ENCODE data around the gene TMEM250.

Gene TMEM250

DNA sequence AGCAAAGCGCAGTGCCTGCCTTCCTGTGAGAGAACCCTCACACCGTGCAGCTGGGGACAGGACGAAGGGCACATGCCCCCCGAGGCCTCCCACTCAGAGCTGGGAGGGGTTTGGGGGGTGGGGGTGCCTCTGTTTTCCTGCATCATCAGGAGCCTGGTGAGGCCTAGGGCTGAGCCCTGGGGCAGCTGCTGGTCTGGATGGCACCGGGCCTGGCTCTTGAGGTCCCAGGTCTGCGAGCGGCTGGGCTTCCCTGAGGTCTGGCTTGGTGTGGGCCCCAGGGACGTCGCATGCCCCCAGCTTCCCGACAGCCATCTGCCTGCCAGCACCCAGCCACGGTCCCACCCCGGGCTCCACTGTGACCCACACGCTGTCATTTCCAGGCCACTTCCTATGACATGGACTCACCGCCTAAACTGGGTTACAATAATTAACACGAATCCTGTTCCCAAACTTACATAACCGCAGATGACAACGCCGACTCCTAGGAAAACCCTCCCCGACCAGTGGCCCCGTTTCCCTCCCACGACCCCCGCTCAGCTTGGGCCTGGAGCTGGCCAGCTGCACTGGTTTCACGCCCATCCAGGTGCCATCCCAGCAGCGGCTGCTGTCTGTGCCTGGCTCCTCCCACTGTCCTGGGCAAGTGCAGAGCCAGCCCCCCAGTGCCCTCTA, 32.3 kb downstream of the TMEM250 start:
- H3K27ac ChIP-seq (ENCODE audit: low read depth, low read length, severe bottlenecking) = no peak overlapping the region
- H3K9me3 ChIP-seq (ENCODE audit: control insufficient read depth, low read length) = no peaks in the 10 kb centered on the region
- 92 to 95% methylated on average over 24 of the region's 24 CpGs for WGBS, 2 experiments (ENCODE audit: insufficient coverage in 2 of 2)
- peaks cover 27% of the 10 kb centered on the region for H3K4me1 ChIP-seq (ENCODE audit: control insufficient read depth, insufficient read depth, low read length, poor library complexity, severe bottlenecking)
- peaks cover 4% of the 10 kb centered on the region for H3K36me3 ChIP-seq (ENCODE audit: control insufficient read depth, insufficient read depth, low read length)
- no peak overlapping the region for H3K4me3 ChIP-seq (ENCODE audit: extremely low read depth, insufficient read depth, low read length, poor library complexity, severe bottlenecking)

DNA sequence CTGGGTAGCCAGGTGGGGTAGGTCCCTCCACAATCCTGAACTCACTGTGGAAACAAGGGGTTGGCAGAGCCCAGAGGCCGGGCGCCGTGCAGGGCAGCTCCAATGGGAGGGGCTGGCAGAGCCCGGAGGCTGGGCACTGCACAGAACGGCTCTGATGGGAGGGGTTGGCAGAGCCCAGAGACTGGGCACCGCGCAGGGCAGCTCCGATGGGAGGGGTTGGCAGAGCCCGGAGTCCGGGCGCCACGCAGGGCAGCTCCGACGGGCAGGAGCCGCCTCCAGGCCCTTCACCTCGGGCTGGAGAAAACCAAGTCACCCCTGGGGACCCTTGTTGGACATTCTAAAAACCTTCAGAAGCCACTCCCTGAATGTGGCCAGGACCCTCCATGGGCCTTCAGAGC, 32.9 kb downstream of the TMEM250 start:
- Histone ChIP-seq H3K27ac (ENCODE audit: low read depth, low read length, severe bottlenecking) (no peak overlapping the region), H3K9me3 (ENCODE audit: control insufficient read depth, low read length) (no peaks in the 10 kb centered on the region), H3K4me3 (ENCODE audit: extremely low read depth, insufficient read depth, low read length, poor library complexity, severe bottlenecking) (no peak overlapping the region), H3K4me1 (ENCODE audit: control insufficient read depth, insufficient read depth, low read length, poor library complexity, severe bottlenecking) (peaks cover 26% of the 10 kb centered on the region), H3K36me3 (ENCODE audit: control insufficient read depth, insufficient read depth, low read length) (peaks cover 4% of the 10 kb centered on the region)
- 93 to 97% methylated on average over 14 to 16 of the region's 16 CpGs for WGBS, 2 experiments (ENCODE audit: insufficient coverage in 2 of 2)

DNA sequence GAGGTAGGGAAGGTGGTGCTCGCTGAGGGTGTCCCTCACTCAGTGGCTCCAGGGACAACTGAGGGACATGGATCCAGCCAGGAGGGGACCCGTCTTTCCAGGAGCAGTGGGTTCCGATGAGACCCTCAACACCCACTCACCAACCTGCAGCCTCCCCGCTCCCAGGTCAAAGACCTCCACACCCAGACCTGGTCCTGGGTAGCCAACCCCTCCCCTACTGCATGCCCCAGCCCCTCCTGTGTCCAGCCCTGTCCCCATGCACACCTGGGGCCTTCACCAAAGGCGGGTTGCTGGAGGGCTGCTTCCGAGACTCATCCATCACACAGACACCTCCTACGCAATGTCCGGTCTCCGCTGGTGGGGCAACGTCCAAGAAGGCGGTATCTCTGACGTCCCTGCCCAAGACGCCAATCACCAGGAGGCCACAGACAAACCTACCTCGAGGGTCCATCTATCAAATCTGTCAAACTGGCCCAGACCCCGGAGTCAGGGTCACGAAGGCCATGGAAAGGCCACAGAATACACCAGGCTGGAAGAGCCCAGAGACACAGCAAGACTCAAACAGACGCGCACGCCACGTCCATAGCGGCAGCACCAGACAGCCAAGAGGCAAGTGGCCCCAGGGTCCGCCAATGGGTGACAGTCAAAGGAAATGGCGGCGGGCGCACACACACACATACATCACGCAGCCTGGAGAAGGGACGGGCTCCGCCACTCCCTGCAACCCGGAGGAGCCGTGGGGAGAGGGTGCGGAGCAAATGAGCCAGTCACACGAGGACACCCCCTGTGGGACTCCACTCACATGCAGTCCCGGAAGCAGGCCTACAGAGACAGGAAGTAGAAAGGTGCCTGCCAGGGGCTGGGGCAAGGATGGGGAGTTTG, 34.4 kb downstream of the TMEM250 start:
- peaks cover 31% of the 10 kb centered on the region for H3K4me1 ChIP-seq (ENCODE audit: control insufficient read depth, insufficient read depth, low read length, poor library complexity, severe bottlenecking)
- no peak overlapping the region for H3K27ac ChIP-seq (ENCODE audit: low read depth, low read length, severe bottlenecking)
- H3K4me3 ChIP-seq (ENCODE audit: extremely low read depth, insufficient read depth, low read length, poor library complexity, severe bottlenecking) = no peak overlapping the region
- WGBS, 2 experiments (ENCODE audit: insufficient coverage in 2 of 2) = 93% methylated on average over 15 to 23 of the region's 33 CpGs
- H3K36me3 ChIP-seq (ENCODE audit: control insufficient read depth, insufficient read depth, low read length) = peaks cover 4% of the 10 kb centered on the region
- no peaks in the 10 kb centered on the region for H3K9me3 ChIP-seq (ENCODE audit: control insufficient read depth, low read length)

DNA sequence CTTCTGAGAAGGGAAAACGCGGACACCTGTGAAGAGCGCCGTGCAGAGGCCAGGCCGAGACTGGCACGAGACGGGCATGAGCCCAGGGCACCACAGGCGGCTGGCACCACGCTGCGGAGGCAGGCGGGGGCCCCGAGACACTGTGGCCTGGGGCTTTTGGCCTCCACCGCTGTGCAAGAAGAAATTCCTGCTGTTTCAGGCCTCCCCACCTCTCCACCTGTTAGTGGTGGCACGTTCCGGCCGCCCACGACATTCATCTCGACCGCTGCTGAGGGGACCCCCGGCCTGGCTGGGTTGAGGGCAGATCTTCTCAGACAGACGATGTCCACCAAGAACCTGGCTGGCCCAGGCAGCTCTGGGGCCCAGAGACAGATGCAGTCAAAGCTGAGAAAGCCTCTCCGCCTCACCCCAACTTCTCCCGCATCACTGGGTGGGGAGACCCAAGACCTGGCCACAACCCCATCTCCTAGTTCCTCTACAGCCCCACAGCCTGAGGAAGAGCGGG, 35.1 kb downstream of the TMEM250 start:
- Histone ChIP-seq H3K27ac (ENCODE audit: low read depth, low read length, severe bottlenecking) (no peak overlapping the region), H3K36me3 (ENCODE audit: control insufficient read depth, insufficient read depth, low read length) (peaks cover 7% of the 10 kb centered on the region), H3K4me1 (ENCODE audit: control insufficient read depth, insufficient read depth, low read length, poor library complexity, severe bottlenecking) (peaks cover 24% of the 10 kb centered on the region), H3K4me3 (ENCODE audit: extremely low read depth, insufficient read depth, low read length, poor library complexity, severe bottlenecking) (no peak overlapping the region), H3K9me3 (ENCODE audit: control insufficient read depth, low read length) (no peaks in the 10 kb centered on the region)
- 94 to 97% methylated on average over 12 to 20 of the region's 24 CpGs for WGBS, 2 experiments (ENCODE audit: insufficient coverage in 2 of 2)

DNA sequence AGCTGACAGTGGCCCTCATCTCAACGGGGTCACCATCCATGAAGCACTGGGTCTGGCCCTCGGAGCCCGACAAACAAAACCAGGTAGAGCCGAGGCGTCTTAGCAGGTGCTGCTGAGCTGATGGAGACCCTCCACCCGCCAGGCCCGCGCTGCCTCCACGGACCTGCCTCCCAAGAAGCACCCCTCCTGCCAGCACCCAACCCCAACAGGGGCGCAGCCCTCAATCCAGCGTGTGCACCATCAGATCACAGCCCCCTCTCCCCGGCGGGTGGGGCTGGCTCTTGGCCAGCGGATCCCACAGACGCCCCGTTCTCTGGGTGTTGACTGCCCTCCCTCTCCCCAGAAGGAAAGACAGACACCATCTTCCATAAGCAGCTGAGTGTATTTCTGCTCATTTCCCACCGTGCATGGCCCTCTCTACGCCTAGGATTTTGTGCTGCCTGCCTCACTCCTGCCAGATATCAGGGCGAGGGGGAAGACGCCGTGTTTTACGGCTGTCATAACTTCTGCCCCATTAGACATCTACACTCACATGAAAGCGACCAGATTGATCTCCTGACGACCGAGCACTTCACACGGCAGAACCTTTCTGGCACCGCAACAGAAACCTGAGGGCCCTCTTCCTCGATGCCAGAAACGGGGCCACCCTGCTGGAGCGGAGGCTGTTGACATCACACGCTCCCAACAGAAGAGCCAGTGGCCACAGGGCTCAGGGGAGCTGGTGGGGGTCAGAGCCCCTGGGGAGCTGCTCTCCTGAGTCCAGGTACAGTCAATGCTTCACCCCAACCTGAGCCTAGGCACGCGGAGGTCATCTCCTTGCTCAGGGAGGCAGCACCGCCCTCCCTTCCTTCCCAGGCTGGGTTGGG, 35.9 kb downstream of the TMEM250 start:
- H3K4me3 ChIP-seq (ENCODE audit: extremely low read depth, insufficient read depth, low read length, poor library complexity, severe bottlenecking) = no peak overlapping the region
- H3K9me3 ChIP-seq (ENCODE audit: control insufficient read depth, low read length) = no peaks in the 10 kb centered on the region
- WGBS, 2 experiments (ENCODE audit: insufficient coverage in 2 of 2) = 91 to 96% methylated on average over 30 to 33 of the region's 34 CpGs
- peaks cover 27% of the 10 kb centered on the region for H3K4me1 ChIP-seq (ENCODE audit: control insufficient read depth, insufficient read depth, low read length, poor library complexity, severe bottlenecking)
- no peak overlapping the region for H3K27ac ChIP-seq (ENCODE audit: low read depth, low read length, severe bottlenecking)
- H3K36me3 ChIP-seq (ENCODE audit: control insufficient read depth, insufficient read depth, low read length) = peaks cover 13% of the 10 kb centered on the region

DNA sequence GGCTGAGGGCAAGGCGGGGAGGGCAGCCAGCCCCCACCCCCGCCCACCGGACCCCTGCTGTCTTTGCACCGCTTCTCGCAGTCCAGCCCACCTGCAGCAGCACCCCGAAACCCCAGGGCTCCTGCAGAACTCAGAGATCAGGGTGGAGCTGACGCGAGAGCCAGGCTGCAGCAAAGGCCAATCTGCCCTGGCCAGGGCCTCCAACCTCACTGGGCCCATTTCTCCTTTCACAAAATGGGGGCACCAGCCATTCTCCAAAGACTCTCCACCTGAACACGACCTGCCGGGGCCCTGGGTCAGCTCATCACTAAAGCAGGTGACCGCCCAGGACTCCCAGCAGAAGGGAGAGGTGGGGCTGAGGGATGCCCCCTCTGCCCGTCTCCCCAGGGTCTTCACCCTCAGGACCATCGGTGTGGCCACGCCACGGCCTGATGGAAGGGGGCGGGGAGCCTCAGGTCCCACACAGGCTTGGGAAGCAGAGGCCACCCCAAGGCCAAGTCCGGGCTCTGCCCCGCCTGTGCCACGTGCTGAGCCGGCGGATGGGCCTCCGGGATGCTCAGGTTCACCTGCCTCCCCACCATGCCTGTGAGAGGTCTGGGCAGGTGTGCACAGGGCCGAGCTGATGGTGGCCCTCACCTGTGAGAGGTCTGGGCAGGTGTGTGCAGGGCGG, 36.7 kb downstream of the TMEM250 start:
- WGBS, 2 experiments (ENCODE audit: insufficient coverage in 2 of 2) = 91 to 96% methylated on average over 20 to 22 of the region's 24 CpGs
- H3K4me3 ChIP-seq (ENCODE audit: extremely low read depth, insufficient read depth, low read length, poor library complexity, severe bottlenecking) = no peak overlapping the region
- no peaks in the 10 kb centered on the region for H3K9me3 ChIP-seq (ENCODE audit: control insufficient read depth, low read length)

DNA sequence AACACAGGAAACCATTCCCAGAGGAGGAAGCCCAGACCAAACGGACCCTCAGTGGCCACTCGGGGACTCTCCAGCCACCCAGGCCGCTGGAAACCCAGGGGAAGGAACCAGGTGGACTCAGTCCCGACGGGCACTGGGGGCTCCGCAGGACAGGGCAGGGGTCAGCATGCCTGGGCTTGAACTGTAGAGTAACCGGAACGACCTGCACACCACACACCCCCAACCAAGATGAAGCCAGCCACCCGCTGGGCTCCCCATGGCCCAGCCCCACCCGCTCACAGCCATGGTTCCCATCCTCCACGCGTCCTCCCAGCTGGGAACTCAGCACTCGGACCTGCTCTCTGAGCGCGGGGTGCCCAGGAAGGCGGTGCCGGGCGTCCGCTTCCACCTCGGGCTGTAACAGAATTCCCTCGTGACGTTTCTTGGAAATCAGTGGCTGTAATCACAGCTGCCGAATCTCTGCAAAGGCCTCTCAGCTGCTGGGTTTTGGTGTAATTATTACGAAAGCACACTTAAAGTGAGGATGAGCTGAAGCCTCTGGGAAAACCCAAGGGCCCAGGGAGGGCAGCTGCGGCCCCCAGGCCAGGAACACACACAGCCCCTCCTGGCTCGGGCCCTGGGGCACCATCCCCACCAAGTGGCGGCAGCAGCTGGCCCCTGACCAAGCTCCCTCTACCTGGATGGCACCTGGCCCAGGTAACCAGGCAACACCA, 37.4 kb downstream of the TMEM250 start:
- WGBS, 2 experiments (ENCODE audit: insufficient coverage in 2 of 2) = 92 to 95% methylated on average over 20 to 27 of the region's 27 CpGs
- Histone ChIP-seq H3K4me1 (ENCODE audit: control insufficient read depth, insufficient read depth, low read length, poor library complexity, severe bottlenecking) (peaks cover 22% of the 10 kb centered on the region), H3K27ac (ENCODE audit: low read depth, low read length, severe bottlenecking) (no peak overlapping the region), H3K9me3 (ENCODE audit: control insufficient read depth, low read length) (no peaks in the 10 kb centered on the region), H3K36me3 (ENCODE audit: control insufficient read depth, insufficient read depth, low read length) (peaks cover 13% of the 10 kb centered on the region), H3K4me3 (ENCODE audit: extremely low read depth, insufficient read depth, low read length, poor library complexity, severe bottlenecking) (no peak overlapping the region)

More for the DNA sequence above, 36.7 kb downstream of the TMEM250 start:
- H3K4me1 ChIP-seq (ENCODE audit: control insufficient read depth, insufficient read depth, low read length, poor library complexity, severe bottlenecking) = peaks cover 27% of the 10 kb centered on the region
- H3K27ac ChIP-seq (ENCODE audit: low read depth, low read length, severe bottlenecking) = no peak overlapping the region
- H3K36me3 ChIP-seq (ENCODE audit: control insufficient read depth, insufficient read depth, low read length) = peaks cover 13% of the 10 kb centered on the region

DNA sequence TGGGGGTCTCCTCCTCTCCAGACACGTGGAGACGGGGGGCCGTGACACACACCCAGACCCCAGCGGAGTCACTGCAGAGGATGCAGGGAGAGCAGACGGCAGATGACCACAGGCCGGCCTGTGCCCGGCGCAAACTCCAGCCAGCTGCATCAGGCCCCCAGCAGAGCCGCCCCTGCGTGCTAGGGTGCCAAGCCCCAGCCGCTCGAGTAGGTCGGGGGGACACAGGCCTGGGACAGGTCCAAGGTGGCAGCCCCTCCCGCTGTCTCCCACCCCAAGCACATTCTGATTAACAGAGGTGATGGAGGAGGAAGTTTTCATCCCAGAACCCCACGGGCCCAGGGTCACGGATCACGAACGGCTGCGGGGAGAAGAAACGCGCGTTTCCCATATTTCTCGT, 38.0 kb downstream of the TMEM250 start:
- Histone ChIP-seq H3K27ac (ENCODE audit: low read depth, low read length, severe bottlenecking) (no peak overlapping the region), H3K36me3 (ENCODE audit: control insufficient read depth, insufficient read depth, low read length) (peaks cover 13% of the 10 kb centered on the region), H3K9me3 (ENCODE audit: control insufficient read depth, low read length) (no peaks in the 10 kb centered on the region), H3K4me3 (ENCODE audit: extremely low read depth, insufficient read depth, low read length, poor library complexity, severe bottlenecking) (no peak overlapping the region), H3K4me1 (ENCODE audit: control insufficient read depth, insufficient read depth, low read length, poor library complexity, severe bottlenecking) (peaks cover 21% of the 10 kb centered on the region)
- whole genome bisulfite sequencing, 2 experiments (ENCODE audit: insufficient coverage in 2 of 2) = 84 to 91% methylated on average over 16 to 21 of the region's 23 CpGs

DNA sequence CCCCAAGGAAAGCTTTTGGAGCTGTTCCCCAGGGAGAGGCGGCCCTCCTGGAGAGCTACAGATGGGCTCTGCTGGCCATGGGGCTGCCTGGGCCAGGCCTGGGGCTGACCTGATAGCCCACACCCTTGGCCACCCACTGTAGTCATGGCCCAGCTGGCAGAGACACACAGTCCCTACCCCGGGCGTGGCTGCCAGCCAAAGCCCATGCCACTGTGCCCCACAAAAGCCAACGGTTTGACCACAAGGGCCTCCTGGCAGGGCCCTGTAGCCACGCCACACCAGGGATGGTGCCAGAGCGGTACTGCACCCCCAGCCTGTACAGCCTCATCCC, 38.8 kb downstream of the TMEM250 start:
- WGBS, 2 experiments (ENCODE audit: insufficient coverage in 2 of 2) = 95 to 97% methylated on average over 6 of the region's 6 CpGs
- Histone ChIP-seq H3K4me1 (ENCODE audit: control insufficient read depth, insufficient read depth, low read length, poor library complexity, severe bottlenecking) (peaks cover 21% of the 10 kb centered on the region), H3K9me3 (ENCODE audit: control insufficient read depth, low read length) (no peaks in the 10 kb centered on the region), H3K27ac (ENCODE audit: low read depth, low read length, severe bottlenecking) (no peak overlapping the region), H3K4me3 (ENCODE audit: extremely low read depth, insufficient read depth, low read length, poor library complexity, severe bottlenecking) (no peak overlapping the region), H3K36me3 (ENCODE audit: control insufficient read depth, insufficient read depth, low read length) (peaks cover 17% of the 10 kb centered on the region)

Data from mesodermal cell (in vitro differentiated cells).